Transverse colon (tissue), 4 donors: ENCODE measurements around the gene COG4. TPM values are rescaled to one million over a fixed set of nuclear protein-coding genes. Genes with fewer than 3 reads are reported as not detected.
"Not testable (repeated sequence)": the region's sequence is repeated elsewhere in the genome, so short reads cannot be mapped to it uniquely, and the experiment has no call there.

Experiments used
- DNase-seq: peaks from one replicate; pipeline ENCODE4 v3.0.0-alpha.2; 2019
- H3K27ac ChIP-seq, 4 donors: fragments of 200-600 bp; sonication (generic); 2 replicates each; pipeline ENCODE4 v1.5.1; 2016 to 2018; ENCODE audit warnings: inconsistent platforms in 4 of 4
- H3K27me3 ChIP-seq: fragments of 200-600 bp; sonication (generic); 2 replicates; pipeline ENCODE4 v1.5.1; 2017; ENCODE audit warnings: inconsistent platforms
- H3K36me3 ChIP-seq, 4 donors: fragments of 200-600 bp; sonication (generic); 2 replicates each; pipeline ENCODE4 v1.5.1; 2017 to 2019; ENCODE audit warnings: inconsistent platforms in 4 of 4
- H3K4me1 ChIP-seq, 4 donors: fragments of 200-600 bp; sonication (generic); 2 replicates each; pipeline ENCODE4 v1.5.1; 2017 to 2020; ENCODE audit warnings: inconsistent platforms in 4 of 4
- H3K4me3 ChIP-seq, 4 donors: fragments of 200-600 bp; sonication (generic); 1 replicate in 1 of 4; 2 replicates in 3 of 4; pipeline versions ENCODE4 v1.5.1 to v1.6.1; 2017 to 2019; ENCODE audit warnings: inconsistent platforms in 4 of 4
- H3K9me3 ChIP-seq, 2 donors: fragments of 200-600 bp; sonication (generic); 2 replicates each; pipeline ENCODE4 v1.5.1; 2017 to 2019; ENCODE audit warnings: inconsistent platforms in 2 of 2
- EP300 ChIP-seq: sonication (generic); formaldehyde crosslinking; IDR thresholded peaks from one replicate; pipeline ENCODE4 v1.6.1; 2017; ENCODE audit warnings: antibody characterized with exemption, low read depth
- POLR2A ChIP-seq: fragments of 450-650 bp; IDR thresholded peaks from one replicate; pipeline ENCODE4 v1.6.1; 2016; ENCODE audit warnings: antibody characterized with exemption, mild to moderate bottlenecking, moderate library complexity
- POLR2AphosphoS5 ChIP-seq, 3 donors: sonication (generic); formaldehyde crosslinking; IDR thresholded peaks; one replicate each; pipeline ENCODE4 v1.6.1; 2016; ENCODE audit warnings: antibody characterized with exemption in 3 of 3
- WGBS, 2 donors: methylation state at CpG; one replicate each; pipeline ENCODE4 v1.1.5; 2018; ENCODE audit warnings: low coverage in 1 of 2; 5-methylcytosine and 5-hydroxymethylcytosine counted together
- in situ Hi-C, 4 donors: fragments of 200-750 bp; cut with MboI; loops; one replicate each; pipeline versions ENCODE4 v1.15.0 to v1.15.1; 2017; ENCODE audit warnings: low sequenced_read_pairs in 3 of 4, low pct_ligation_motif_present in 1 of 4, low pct_unique_long_range_greater_than_20kb in 1 of 4
- intact Hi-C: fragments of 100-400 bp; cut with DNase I; formaldehyde crosslinking; loops from one replicate; pipeline ENCODE4 v1.15.1; 2023; ENCODE audit warnings: low total_unique reads
- total RNA-seq, 4 donors: library from RNA; depleted of rRNA; stranded (reverse); fragments of >200 nt; gene quantifications; one replicate each; pipeline ENCODE4 v1.1.0, GENCODE V29; 2016
- TF ChIP-seq, protein P1 (sequence below), 5 experiments: fragments of 200-600 bp in 3 of 5; fragments of 450-650 bp in 2 of 5; sonication (generic) in 3 of 5; IDR thresholded peaks; 1 replicate in 2 of 5; 2 replicates in 3 of 5; pipeline ENCODE4 v1.5.1; 2016 to 2017; ENCODE audit warnings: antibody characterized with exemption in 5 of 5, inconsistent platforms in 3 of 5, mild to moderate bottlenecking in 2 of 5, moderate library complexity in 1 of 5

Gene COG4
- total RNA-seq, 4 donors from 2014 or later, result 55.4 to 200 (median 64.0) TPM

DNA sequence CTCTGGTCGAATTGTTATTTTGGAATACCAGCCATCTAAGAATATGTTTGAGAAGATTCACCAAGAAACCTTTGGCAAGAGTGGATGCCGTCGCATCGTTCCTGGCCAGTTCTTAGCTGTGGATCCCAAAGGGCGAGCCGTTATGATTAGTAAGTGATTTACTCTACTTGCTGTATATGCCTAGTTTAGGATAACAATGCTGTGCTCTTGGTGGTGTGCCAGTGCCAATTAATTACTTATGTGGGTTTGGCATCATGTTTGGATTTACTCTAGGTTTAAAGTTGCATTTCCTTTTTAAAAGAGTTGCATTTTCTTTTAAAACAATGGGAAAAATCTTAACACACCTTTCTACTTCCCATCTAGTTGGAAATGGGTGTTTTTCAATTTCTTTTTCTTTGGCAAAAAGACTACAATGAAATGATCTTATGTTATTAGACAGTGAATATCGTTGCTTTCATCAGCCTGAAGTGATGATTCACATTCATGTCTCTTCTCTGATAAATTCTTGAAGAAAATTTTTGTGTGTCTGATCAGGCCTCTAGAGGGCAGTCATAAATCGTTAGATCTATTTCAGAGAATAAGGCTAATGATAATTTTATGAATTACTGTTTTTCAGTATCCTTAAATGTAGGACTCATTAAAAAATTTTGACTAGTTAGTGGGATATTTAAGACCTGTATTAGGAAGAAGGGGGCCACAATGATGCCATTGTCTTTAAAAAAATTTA, 5.9 kb upstream of the COG4 start:
- intact Hi-C loops (loop anchor here (2.0 kb wide), 1 partner anchor 124 kb away; no protein-coding TSS in a partner anchor), in situ Hi-C loops (loop anchor here in 3 of 4 donors (10.0 to 25.0 kb wide), 3 partner anchors 126 to 233 kb away; no protein-coding TSS in a partner anchor)
- no peak for DNase-seq
- Histone ChIP-seq H3K9me3 (no peaks in the 10 kb centered on the region), H3K27ac (no peak overlapping the region), H3K27me3 (no peaks in the 10 kb centered on the region), H3K4me1 (peaks cover 8 to 40% (median 25%) of the 10 kb centered on the region in 4 donors), H3K4me3 (no peak overlapping the region), H3K36me3 (peaks cover 0 to 56% (median 28%) of the 10 kb centered on the region in 4 donors)
- 65 to 71% methylated on average over 8 of the region's 8 CpGs for WGBS, 2 donors
- TF ChIP-seq EP300, result no peak
- TF ChIP-seq, protein P1, sequence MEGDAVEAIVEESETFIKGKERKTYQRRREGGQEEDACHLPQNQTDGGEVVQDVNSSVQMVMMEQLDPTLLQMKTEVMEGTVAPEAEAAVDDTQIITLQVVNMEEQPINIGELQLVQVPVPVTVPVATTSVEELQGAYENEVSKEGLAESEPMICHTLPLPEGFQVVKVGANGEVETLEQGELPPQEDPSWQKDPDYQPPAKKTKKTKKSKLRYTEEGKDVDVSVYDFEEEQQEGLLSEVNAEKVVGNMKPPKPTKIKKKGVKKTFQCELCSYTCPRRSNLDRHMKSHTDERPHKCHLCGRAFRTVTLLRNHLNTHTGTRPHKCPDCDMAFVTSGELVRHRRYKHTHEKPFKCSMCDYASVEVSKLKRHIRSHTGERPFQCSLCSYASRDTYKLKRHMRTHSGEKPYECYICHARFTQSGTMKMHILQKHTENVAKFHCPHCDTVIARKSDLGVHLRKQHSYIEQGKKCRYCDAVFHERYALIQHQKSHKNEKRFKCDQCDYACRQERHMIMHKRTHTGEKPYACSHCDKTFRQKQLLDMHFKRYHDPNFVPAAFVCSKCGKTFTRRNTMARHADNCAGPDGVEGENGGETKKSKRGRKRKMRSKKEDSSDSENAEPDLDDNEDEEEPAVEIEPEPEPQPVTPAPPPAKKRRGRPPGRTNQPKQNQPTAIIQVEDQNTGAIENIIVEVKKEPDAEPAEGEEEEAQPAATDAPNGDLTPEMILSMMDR (IDR thresholded peaks at IDR 0.05), result peak; percentile 37 to 46 (median 42)

DNA sequence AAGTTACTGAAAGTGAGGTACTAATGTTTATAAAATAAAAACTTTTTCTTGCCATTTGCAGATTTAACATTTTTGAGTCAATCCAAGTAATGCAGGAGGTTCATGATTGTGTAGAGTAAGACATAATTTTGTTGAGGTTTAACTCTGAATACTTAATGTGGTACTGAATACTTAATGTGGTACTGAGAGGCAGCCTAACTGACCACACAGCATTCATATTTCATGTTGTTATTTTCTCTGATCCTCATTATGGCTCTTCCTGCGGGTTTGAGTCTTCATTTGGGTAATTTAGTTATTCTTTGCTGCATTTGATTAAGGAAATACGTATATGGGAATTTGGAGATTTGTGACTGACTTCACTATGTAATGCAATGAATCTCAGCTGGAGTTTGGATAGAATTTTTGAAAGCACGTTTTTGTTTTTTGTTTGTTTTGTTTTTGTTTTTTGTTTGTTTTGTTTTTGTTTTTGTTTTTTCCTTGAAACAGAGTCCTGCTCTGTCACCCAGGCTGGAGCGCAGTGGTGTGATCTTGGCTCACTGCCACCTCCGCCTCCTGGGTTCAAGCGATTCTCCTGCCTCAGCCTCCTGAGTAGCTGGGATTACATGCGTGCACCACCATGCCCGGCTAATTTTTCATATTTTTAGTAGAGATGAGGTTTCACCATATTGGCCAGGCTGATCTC, 4.1 kb upstream of the COG4 start:
- 68 to 71% methylated on average over 6 to 8 of the region's 8 CpGs for WGBS, 2 donors
- Histone ChIP-seq H3K36me3 (peaks cover 0 to 41% (median 19%) of the 10 kb centered on the region in 4 donors), H3K9me3 (no peaks in the 10 kb centered on the region), H3K4me1 (peaks cover 10 to 45% (median 29%) of the 10 kb centered on the region in 4 donors), H3K27ac (no peak overlapping the region), H3K4me3 (no peak overlapping the region), H3K27me3 (no peaks in the 10 kb centered on the region)
- TF ChIP-seq EP300 (no peak), POLR2A (no peak), POLR2AphosphoS5 (IDR thresholded peaks at IDR 0.05) (no peak)
- TF ChIP-seq, protein P1 (IDR thresholded peaks at IDR 0.05), result no peak
- intact Hi-C loops (no loop called here), in situ Hi-C loops (loop anchor here in 3 of 4 donors (10.0 to 25.0 kb wide), 3 partner anchors 127 to 235 kb away; no protein-coding TSS in a partner anchor)
- DNase-seq, result no peak

GRCh38 chr16:70526403-70526802, 3.0 kb upstream of the COG4 start:
- Histone ChIP-seq H3K4me1 (peaks cover 13 to 52% (median 33%) of the 10 kb centered on the region in 4 donors), H3K4me3 (no peak overlapping the region), H3K9me3 (no peaks in the 10 kb centered on the region), H3K36me3 (peaks cover 0 to 30% (median 14%) of the 10 kb centered on the region in 4 donors), H3K27ac (no peak overlapping the region), H3K27me3 (no peaks in the 10 kb centered on the region)
- intact Hi-C loops, result no loop called here
- in situ Hi-C loops, result loop anchor here in 3 of 4 donors (10.0 to 25.0 kb wide), 3 partner anchors 128 to 236 kb away; no protein-coding TSS in a partner anchor
- TF ChIP-seq POLR2A, result no peak
- TF ChIP-seq EP300, result no peak
- TF ChIP-seq, protein P1 (IDR thresholded peaks at IDR 0.05), result no peak
- no peak for DNase-seq
- 80 to 86% methylated on average over 6 of the region's 6 CpGs for WGBS, 2 donors

DNA sequence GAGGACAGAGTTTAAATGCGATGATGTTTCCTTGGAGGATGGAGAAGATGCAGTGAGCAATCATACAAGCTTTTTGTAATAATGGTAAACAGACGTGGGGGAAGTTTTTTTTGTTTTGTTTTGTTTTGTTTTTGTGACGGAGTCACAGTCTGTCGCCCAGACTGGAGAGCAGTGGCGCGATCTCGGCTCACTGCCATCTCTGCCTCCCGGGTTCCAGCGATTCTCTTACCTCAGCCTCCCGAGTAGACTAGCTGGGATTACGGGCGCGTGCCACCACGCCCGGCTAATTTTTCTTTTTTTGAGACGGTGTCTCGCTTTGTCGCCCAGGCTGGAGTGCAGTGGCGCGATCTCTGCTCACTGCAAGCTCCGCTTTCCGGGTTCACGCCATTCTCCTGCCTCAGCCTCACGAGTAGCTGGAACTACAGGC, 1.1 kb upstream of the COG4 start:
- in situ Hi-C loops, result loop anchor here in 1 of 4 donors (10.0 kb wide), 1 partner anchor 130 kb away; no protein-coding TSS in a partner anchor
- not testable (repeated sequence) for H3K9me3 ChIP-seq

More for the DNA sequence above, 1.1 kb upstream of the COG4 start:
- intact Hi-C loops, H3K27me3 ChIP-seq: not testable (repeated sequence)
- WGBS, 2 donors, result 0 to 2% methylated on average over 2 to 24 of the region's 24 CpGs
- peaks cover 0 to 13% (median 4%) of the 10 kb centered on the region in 4 donors for H3K36me3 ChIP-seq
- peak overlapping the region; percentile 78 to 95 (median 88) for H3K4me3 ChIP-seq
- DNase-seq, result peak; percentile 33
- peak overlapping the region; percentile 85 to 94 (median 90) for H3K27ac ChIP-seq
- H3K4me1 ChIP-seq, result peaks cover 13 to 48% (median 33%) of the 10 kb centered on the region in 4 donors
